Measurements from ENCODE around the gene SLC6A11. TPM values are rescaled to one million over a fixed set of nuclear protein-coding genes. Genes with fewer than 3 reads are reported as not detected.

SLC6A11 gene
- polyA plus RNA-seq, 3 donors, result 0.03 to 0.07 TPM; not detected in 1

GRCh38 chr3:10912786-10913185 is 96.8 kb downstream of the SLC6A11 start:
- WGBS, 3 donors, result 71 to 78% (median 77%) methylated on average over 3 of the region's 3 CpGs
- no peak overlapping the region for H3K27ac ChIP-seq (ENCODE audit: low read depth, low read length)

- no peak overlapping the region for H3K27ac ChIP-seq (ENCODE audit: low read depth, low read length)
- 33 to 42% (median 35%) methylated on average over 5 of the region's 5 CpGs for WGBS, 3 donors
Measured at GRCh38 chr3:10915376-10915775, 99.3 kb downstream of the SLC6A11 start.

DNA sequence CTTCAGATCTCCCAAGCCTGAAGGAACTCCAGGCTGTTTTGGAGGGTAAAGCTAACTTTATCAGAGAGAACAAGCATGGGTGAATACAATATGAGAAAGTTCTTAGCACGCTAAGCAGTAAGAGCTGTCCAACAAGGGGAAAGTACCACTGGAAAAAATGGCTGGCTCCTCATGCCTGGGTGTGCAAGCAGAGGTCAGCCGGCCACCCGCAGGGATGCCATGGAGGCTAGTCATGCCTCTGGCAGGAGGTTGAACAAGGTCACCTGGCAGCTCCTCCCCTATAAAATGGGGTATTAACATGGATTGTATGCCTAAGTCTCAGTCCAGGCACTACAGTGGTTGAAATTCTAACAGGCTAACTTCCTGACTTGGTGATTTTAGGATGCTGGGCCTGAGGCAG is 101.1 kb downstream of the SLC6A11 start:
- 49 to 76% (median 71%) methylated on average over 3 of the region's 3 CpGs for WGBS, 3 donors
- no peak overlapping the region for H3K27ac ChIP-seq (ENCODE audit: low read depth, low read length)

DNA sequence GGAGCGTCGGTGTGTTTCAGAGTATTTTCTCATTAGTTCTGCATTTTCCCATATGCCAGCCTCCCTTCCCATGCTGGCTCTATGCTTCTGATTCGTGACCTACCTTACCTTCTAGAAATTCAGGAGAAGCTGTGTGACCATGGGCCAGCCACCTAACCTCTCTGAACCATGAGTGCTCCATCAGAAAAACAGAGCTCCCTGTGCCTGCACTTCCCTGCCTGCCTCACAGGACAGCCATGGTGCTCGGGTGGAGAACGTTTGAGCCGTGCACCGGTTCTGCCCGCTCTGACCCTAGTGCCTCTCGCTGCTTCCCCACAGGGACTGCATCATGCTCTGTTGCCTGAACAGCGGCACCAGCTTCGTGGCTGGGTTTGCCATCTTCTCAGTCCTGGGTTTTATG is 102.0 kb downstream of the SLC6A11 start:
- WGBS, 3 donors, result 85 to 90% (median 87%) methylated on average over 11 of the region's 11 CpGs
- no peak overlapping the region for H3K27ac ChIP-seq (ENCODE audit: low read depth, low read length)

GRCh38 chr3:10919636-10920035 is 103.6 kb downstream of the SLC6A11 start:
- WGBS, 3 donors, result 57 to 70% (median 69%) methylated on average over 5 of the region's 5 CpGs
- no peak overlapping the region for H3K27ac ChIP-seq (ENCODE audit: low read depth, low read length)

DNA sequence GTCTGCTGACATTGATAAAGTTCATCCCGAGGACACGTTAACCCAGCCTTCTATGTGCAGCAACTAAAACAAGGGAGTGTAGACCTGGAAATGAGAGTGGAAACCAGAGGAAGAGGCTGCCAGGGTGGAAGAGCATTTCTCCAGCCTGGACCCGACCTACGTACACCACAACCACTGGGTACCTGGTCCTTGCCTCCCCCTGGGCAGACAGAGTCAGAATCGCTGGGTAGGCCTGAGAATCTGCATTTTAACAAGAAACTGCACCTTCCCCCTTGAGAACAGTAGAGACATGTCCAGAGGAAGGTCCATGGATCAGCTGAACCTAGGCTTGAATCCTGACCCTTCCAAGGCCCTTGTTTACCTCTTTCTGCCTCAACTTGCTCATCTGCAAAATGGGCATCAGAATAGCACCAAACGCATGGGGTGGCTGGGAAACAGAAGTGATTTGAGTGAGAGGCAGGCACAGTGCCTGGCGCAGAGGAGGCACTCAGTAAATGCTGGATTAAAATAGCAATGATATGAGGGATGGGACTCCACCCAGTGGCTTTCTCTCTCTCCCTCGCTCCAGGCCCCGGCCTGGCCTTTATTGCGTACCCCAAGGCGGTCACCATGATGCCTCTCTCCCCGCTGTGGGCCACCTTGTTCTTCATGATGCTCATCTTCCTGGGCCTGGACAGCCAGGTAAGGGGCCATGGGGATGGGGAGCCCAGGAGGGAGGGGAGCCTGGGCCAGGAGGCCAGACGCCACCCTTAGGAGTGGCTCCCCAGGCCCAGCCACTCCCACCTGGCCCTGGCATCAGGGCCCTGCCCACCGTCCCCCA is 109.6 kb downstream of the SLC6A11 start:
- no peak overlapping the region for H3K27ac ChIP-seq (ENCODE audit: low read depth, low read length)
- 86 to 91% (median 86%) methylated on average over 11 to 14 of the region's 14 CpGs for WGBS, 3 donors

- WGBS, 3 donors, result 83 to 87% (median 85%) methylated on average over 13 of the region's 13 CpGs
- H3K27ac ChIP-seq (ENCODE audit: low read depth, low read length), result no peak overlapping the region
Measured at GRCh38 chr3:10926256-10926810, 110.3 kb downstream of the SLC6A11 start.

GRCh38 chr3:10926811-10927521 is 110.9 kb downstream of the SLC6A11 start:
- no peak overlapping the region for H3K27ac ChIP-seq (ENCODE audit: low read depth, low read length)
- 60 to 66% (median 66%) methylated on average over 15 to 16 of the region's 16 CpGs for WGBS, 3 donors

DNA sequence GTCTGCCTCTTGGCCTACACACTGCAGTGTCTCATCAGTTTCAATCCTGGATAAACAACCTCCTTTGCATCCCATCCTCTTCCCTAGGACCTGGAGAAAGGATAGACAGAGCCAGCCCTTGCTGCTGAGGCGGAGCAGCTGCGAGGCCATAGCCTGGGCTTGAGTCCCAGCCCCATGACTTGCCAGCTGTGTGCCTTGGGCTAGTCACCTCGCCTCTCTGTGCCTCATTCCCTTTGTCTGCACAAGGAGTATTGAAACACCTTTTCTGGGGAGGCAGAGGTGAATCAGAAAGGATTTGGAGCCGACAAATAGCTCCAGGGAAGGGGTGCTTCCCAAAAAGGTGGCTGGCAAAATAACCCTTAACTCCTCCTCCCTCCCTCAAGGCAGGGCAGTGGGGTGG is 111.5 kb downstream of the SLC6A11 start:
- no peak overlapping the region for H3K27ac ChIP-seq (ENCODE audit: low read depth, low read length)
- 66 to 75% (median 75%) methylated on average over 4 of the region's 4 CpGs for WGBS, 3 donors

DNA sequence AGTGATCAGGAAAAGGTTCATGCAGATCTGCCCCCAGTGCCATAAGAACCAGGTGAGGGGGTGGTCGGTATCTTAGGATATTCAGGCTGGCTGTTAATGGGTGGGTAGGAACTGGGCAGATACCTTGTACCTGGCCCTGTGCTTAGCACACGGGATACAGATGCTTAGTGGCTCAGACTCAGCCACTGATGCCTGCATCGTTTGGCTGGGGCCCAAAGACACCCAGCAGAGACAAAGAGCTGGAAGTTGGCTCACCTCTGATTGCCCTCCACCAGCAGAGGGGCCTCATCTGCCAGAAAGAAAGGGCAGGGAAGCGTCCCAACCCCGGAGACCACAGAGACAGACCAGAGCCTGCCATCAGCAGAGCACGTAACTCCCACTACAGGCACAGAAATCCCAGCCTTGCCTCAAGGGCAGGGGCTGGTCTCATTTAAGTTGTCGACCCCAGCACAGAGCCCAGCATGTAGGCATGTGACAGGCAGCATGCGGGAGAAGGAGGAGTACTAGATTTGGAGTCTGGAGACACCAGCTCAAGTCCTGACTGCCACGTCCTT is 112.5 kb downstream of the SLC6A11 start:
- no peak overlapping the region for H3K27ac ChIP-seq (ENCODE audit: low read depth, low read length)
- 50 to 60% (median 59%) methylated on average over 9 of the region's 9 CpGs for WGBS, 3 donors

- WGBS, 3 donors, result 85 to 91% (median 89%) methylated on average over 17 of the region's 17 CpGs
- H3K27ac ChIP-seq (ENCODE audit: low read depth, low read length), result no peak overlapping the region
Measured at GRCh38 chr3:10928961-10929471, 113.0 kb downstream of the SLC6A11 start.

- 65 to 87% (median 83%) methylated on average over 9 of the region's 9 CpGs for WGBS, 3 donors
- no peak overlapping the region for H3K27ac ChIP-seq (ENCODE audit: low read depth, low read length)
Measured at GRCh38 chr3:10929978-10930665, 114.1 kb downstream of the SLC6A11 start.

GRCh38 chr3:10930666-10931040 is 114.6 kb downstream of the SLC6A11 start:
- no peak overlapping the region for H3K27ac ChIP-seq (ENCODE audit: low read depth, low read length)

DNA sequence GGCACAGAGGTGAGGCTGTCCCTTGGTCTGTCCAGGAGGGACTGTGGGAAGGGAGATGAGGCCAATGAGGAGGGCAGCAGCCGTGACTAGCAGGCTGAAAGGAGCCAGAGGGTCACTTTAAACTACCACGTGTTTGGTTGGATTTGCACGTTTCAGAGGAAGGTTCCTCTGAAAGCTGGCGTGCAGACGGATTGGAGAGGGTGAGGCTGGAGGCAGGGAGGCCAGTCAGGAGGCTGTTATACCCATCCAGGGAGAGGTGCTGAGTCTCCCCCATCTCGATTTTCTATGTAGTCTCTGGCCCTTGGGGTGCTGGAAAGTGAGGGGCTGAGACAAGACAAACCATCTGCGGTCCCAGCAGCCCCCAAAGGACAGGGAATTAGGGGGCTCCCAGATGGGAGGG is 116.6 kb downstream of the SLC6A11 start:
- no peak overlapping the region for H3K27ac ChIP-seq (ENCODE audit: low read depth, low read length)
- WGBS, 3 donors, result 70 to 77% (median 75%) methylated on average over 7 of the region's 7 CpGs

More at GRCh38 chr3:10930666-10931040, 114.6 kb downstream of the SLC6A11 start:
- WGBS, 3 donors, result 75 to 87% (median 81%) methylated on average over 8 of the region's 8 CpGs

GRCh38 chr3:10933021-10933420 is 117.0 kb downstream of the SLC6A11 start:
- no peak overlapping the region for H3K27ac ChIP-seq (ENCODE audit: low read depth, low read length)
- 78 to 94% (median 90%) methylated on average over 8 of the region's 8 CpGs for WGBS, 3 donors

- no peak overlapping the region for H3K27ac ChIP-seq (ENCODE audit: low read depth, low read length)
- WGBS, 3 donors, result 70 to 94% (median 78%) methylated on average over 1 of the region's 1 CpG
Measured at GRCh38 chr3:10933470-10933804, 117.4 kb downstream of the SLC6A11 start.

- 69 to 71% (median 69%) methylated on average over 19 of the region's 19 CpGs for WGBS, 3 donors
- no peak overlapping the region for H3K27ac ChIP-seq (ENCODE audit: low read depth, low read length)
Measured at GRCh38 chr3:10933805-10934481, 117.9 kb downstream of the SLC6A11 start.

DNA sequence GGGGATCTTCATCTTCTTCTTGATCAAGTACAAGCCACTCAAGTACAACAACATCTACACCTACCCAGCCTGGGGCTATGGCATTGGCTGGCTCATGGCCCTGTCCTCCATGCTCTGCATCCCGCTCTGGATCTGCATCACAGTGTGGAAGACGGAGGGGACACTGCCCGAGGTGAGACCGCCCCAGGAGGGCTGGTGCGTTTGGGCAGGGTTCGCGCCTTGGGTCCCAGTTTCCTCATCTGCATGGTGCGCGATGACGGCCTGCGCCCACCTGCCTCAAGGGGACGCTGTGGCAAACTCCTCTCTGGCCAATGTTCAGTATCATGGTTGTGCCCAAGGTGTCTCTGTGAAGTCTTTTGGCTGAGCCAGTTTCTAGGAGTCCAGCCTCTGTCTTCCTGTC is 119.0 kb downstream of the SLC6A11 start:
- H3K27ac ChIP-seq (ENCODE audit: low read depth, low read length), result no peak overlapping the region
- 90 to 95% (median 95%) methylated on average over 12 of the region's 12 CpGs for WGBS, 3 donors

All from adipose tissue (tissue), 3 donors.